ENCODE data around the gene MMP28.

The MMP28 gene

DNA sequence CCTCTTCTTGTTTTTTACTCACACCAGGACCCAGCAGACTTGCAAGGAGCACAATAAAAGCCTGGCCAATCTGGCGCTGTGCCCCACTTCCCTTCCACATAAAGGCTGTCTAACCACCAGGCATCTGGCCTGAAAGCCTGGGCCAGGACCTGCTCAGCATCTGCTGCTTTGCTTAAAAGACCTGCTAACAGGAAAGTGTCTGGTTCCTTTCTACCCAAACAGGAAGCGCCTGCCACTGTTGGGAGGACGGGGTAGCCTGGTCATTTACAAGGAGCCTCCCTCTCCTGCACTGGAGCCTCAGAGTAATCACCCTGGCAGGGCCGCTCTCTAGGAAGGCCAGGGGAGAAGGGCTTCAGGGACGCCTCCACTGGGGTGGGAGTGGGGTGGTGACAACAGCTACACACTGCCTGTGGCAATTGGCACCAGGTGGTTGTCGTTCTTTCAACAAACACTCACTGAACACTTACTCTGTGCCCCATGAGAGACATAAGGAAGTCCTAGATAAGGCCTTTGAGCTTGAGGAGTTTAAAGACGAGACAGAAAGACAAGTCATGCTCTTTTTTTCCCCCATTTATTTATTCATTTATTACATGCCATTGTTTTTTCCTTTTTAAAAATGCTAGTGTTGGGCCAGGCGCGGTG is 6.3 kb upstream of the MMP28 start:
- DNase-seq (ENCODE audit: low read depth in 1 of 2, low spot score in 1 of 2), result no peak

DNA sequence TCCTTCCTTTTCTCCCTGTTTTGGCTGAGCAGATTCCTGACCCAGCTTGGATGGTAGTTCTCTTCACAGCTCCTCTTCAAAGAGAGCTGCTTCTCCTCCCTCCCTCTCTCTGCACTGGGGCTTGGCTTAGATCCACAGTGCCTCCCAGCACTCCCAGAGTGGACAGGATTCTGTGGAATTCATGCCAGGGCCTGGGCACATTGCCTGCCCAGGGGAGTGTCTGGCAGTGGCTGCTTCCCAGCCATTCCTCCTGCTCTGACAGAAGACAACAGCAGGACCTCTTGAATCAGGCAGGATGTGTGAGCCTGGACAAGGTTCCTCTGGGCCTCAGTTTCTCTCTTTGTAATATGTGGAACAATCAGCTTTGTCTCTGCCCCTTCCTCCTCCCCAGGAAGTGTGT is 4.5 kb upstream of the MMP28 start:
- DNase-seq (ENCODE audit: low read depth in 1 of 2, low spot score in 1 of 2), result no peak

DNA sequence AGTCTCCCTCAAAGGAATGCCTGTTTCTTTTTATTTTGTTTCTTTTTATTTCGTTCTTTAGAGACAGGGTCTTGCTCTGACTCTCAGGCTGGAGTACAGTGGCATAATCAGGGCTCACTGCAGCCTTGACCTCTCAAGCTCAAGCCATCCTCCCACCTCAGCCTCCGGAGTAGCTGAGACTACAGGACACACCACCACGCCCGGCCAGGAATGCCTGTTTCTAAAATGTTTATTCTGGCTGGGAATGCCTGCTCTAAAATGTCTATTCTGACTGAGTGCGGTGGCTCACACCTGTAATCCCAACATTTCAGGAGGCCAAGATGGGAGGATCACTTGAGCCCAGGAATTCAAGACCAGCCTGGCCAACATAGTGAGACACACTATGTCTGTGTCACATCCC is 2.5 kb upstream of the MMP28 start:
- DNase-seq (ENCODE audit: low read depth in 1 of 2, low spot score in 1 of 2), result no peak

DNA sequence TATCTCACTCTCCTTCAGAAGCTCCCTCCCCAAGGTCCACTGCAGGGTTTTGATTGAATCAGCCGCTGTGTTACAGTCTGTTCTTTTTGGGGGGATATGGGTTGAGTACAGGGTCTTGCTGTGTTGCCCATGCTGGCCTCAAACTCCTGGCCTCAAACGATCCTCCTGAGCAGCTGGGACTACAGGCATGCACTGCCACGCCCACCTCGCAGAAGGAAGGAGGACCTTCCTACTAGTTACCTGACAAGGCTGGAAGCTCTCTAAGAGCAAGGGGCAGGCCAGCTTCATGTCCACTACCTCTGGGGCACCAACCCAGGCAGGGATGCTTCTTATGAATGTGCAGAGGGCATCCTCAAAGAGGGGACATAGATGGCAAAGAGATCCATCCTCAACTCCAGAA is 1.9 kb upstream of the MMP28 start:
- DNase-seq (ENCODE audit: low read depth in 1 of 2, low spot score in 1 of 2), result no peak

DNA sequence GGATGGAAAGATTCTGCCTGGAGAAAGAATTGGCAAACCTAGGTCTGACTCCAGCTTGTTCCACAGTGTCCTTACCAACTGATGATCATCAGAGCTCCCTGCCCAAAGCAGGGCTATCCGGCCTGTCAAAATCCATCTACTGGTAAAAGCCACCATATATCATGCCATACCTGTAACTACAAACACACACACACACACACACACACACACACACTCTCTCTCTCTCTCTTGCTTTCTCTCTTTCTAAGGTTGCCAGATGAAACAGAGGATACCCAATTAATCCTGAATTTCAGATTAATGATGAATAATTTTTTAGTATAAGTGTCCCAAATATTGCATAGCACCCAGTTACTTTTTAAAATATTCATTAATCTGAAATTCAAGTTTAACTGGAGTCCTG is 1.5 kb upstream of the MMP28 start:
- no peak for DNase-seq (ENCODE audit: low read depth in 1 of 2, low spot score in 1 of 2)

DNA sequence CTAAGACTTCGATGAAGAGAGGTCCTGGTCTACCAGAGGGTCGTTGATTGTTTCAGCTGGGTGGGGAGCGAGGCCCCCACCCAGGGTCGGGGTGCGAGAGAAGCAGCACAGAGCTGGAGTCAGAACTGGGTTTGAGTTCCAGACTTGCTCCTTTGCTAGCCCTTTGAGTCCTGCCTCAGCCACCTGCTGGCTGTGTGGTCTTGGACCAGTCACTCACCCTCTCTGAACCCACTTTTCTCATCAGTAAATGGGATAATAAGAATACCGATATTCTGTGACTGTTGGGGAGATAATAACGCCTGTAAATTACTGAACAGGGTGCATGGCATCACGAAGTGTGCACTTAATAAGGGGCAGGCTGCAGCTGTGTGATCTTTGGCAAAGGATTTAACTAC is 427 bp upstream of the MMP28 start:
- no peak for DNase-seq (ENCODE audit: low read depth in 1 of 2, low spot score in 1 of 2)

DNA sequence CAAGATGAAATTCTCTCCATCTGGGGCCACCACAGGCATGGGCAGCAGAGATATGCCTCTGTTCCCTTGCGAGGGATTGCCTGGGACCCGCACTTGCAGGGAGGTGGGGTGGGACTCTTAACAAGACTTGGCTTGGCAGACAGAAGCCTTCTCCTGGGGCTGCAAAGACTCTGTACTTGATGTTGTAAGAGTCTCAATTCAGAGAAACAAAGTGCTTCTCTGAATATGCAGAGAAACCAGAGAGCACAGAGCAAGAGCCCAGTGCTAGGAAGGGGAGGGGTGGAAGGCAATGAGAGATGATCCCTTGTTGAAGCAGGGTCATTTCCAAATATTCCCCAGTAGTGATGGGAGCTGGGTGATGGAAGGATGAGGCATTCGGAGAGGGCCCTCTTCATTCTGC is 2.2 kb downstream of the MMP28 start:
- DNase-seq (ENCODE audit: low read depth in 1 of 2, low spot score in 1 of 2), result no peak

DNA sequence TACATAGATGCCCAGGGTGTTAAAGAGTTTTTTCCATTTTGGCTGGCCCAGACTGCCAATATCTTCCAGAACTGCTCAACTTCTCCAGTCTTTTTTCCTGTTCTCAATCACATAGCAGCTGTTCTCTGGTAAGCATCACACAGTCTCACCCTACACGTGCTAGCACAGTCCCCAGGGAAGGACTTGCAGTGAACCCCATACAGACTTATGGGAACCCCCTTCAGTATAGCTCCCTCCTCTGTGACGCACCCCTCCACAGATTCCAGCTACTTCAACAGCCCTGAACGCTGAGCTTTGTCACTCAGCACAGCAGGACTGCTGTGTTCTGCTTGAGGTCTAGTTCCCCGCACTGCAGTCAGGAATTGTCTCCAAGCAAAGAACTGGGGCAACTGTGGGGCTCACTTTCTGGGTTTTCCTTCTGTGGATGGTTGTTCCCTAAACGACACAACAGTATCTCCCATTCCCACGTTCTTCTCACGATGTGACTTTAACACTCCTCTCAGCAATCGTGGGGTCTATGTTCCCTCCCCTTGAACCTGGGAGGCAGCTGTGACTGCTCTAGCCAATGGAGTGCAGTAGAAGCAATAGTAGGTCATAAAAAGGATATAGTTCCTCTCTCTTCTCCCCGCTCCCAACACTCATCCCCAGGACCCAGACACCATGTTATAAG is 3.6 kb downstream of the MMP28 start:
- no peak for DNase-seq (ENCODE audit: low read depth in 1 of 2, low spot score in 1 of 2)

DNA sequence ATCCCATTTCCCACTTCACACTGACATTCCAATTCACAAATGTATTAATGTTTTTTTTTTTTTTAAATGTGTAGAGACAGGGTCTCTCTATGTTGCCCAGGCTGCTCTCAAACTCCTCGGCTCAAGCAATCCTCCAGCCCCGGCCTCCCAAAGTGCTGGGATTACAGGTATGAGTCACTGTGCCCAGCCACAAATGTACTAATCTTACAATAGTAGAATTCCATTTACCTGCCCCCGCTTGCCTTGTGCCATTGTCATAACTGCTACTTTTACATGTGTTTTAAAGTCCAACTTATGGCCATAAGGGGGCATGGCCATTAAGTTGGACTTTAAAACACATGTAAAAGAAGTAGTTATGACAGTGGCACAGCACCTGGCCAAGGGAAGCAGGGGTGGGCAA is 4.6 kb downstream of the MMP28 start:
- DNase-seq (ENCODE audit: low read depth in 1 of 2, low spot score in 1 of 2), result no peak

DNA sequence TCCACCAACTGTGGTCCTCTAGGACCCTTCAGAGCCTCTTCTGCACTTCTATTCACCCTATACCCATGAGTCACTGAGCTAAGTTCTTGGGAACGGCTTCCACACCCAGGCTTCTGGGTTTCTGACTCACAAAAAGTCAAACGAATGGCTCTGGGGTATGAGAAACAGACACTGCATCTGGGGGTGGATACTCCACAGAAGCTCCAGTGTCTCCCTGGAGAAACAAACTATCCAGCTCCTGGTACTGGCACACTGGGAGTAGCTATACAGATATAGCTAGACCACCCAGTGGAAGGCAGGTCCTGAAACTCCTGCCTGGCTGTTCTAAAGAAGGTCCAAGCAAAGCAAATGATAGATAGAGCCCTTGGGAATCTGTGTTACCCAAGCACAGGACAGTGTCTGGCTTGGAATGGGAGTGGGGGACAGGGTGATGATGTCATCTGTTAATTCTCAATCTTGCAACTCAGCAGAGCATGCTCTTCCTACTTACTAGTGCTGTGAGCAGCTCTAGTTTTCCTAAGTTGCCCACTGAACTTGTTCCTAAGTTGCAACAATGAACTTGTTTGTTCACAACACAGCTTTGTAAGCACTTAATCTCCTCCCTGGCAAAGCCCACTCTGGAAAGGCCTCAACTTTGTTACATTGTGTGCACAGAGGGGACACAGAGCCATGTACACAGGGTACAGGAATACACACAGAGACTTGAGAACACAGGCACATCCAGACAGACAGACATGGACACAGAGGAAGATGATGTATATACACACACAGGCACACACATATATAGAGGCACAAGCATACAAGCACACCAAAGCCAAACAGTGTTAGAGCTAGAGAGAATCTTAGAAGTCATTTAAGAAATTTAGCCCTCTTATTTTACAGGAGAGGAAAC is 6.7 kb downstream of the MMP28 start:
- DNase-seq (ENCODE audit: low read depth in 1 of 2, low spot score in 1 of 2), result no peak

DNA sequence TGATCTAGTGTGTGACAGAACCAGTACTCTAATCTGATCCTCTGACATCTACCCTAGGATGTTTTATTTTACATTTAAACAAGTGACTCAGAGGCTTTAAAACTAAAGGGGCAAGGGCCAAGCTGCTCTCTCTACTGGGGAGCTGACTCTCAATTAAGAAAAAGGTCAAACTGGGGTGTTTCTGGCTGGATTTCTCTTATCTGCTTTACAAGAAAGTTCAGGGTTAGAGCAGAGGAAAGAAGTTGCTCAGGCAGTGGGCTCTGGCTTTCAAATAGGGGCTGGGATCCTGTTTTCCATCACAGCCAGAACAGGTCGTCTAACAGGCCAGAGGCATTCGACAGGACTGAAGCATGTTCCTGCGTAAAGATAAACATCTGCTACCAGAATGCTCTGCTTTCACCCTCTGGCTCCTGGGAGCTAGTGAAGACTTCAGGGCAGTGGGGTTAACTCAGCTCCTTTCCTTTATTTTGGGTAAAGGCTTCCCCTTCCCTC is 8.5 kb downstream of the MMP28 start:
- no peak for DNase-seq (ENCODE audit: low read depth in 1 of 2, low spot score in 1 of 2)

DNA sequence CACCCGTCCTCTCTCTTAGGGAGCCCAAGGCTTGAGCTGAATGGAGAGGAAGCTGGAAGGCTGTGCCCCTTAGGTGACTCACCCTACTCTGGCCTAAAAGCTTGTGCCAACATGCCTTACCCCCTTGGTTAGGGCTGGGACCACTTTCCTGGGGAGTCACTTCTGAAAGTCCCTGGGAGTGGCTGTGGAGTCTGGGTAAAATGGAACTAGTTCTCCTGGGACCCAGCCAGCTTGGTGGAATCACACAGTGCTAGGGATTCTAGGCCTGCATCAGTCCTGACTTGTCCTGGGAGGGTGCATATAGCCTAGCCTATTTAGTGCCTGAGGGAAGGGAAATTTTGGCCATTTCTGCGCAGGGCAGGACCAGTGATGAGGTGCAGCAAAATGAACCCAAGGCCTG is 10.5 kb downstream of the MMP28 start:
- DNase-seq (ENCODE audit: low read depth in 1 of 2, low spot score in 1 of 2), result no peak

DNA sequence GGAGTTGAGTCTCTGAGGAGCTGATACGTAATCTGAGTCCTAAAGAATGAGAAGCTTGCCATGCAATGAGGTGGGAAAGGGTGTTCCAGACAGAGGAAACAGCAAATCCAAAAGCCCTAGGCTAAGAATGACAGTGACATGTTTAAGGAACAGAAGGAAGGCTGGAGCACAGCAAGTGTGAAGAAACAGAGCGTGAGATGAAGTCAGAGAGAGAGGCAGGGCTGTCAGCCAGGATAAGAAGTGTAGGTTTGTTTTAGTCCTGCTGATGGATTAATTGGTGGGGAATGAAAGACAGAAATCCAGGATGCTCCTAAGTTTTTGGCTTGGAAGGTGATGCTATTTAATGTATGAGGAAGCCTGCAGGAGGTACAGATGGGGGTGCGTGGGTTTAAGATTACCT is 14.5 kb downstream of the MMP28 start:
- no peak for DNase-seq (ENCODE audit: low read depth in 1 of 2, low spot score in 1 of 2)

DNA sequence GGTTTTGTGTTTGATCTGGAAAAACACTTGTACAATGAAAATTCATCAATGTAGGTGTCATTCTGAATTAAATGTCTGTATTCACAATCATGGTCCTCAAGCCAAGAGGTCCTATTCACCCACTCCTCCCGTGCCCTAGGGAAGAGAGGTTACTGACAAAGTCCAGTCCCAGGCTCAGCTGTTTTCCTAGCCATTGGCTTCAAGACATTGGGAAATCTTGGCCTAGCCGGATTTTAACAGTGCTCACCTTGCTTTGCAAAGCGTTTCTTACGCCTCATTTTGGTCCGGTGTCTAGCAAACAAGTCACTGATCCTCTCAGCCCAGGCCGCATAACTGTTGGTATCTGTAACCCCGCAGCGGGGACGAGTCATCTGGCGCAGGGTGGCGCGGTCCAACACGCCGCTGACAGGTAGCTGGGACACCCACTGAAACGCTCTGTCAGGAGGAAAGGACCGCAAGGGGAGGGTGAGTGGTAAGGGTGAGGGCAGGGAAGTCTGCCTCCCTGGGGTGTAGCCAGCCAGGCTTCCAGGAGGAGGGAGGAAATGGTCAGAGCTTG is 16.7 kb downstream of the MMP28 start:
- DNase-seq (ENCODE audit: low read depth in 1 of 2, low spot score in 1 of 2), result no peak

DNA sequence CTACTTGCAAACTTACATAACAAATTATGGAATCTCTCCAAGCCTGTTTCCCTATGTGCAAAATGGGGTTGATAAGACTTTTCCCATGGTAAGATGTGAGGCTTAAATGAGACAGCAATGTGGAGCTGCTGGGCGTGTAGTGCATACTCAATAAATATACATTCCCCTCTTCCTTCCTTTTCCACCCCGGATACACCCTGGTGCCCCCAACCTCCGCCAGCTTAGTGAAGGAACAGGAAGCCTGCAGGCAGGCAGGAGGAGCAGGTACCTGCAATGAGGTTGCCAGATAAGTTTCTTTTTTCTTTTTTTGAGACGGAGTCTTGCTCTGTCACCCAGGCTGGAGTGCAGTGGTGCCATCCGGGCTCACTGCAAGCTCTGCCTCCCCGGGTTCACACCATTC is 19.9 kb downstream of the MMP28 start:
- no peak for DNase-seq (ENCODE audit: low read depth in 1 of 2, low spot score in 1 of 2)

DNA sequence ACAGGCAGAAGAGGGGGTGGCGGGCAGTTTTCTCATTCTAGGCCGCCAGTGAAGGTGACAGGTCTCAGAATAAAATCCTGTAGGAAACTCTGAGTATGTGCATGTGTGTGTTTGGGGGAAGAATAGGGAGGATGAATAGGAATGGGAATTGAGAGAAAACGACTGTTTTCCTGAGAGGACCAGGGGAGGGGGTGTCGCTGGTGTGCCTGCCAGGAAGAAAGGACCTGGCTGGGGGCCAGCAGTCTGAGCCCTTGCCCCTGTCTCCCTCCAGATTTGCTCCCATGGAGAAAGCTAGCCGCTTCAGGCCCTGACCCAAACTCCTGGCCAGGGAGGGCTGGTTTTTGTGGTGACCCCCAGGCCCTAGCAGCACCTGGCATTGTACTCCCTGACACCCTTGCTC is 20.4 kb downstream of the MMP28 start:
- DNase-seq (ENCODE audit: low read depth in 1 of 2, low spot score in 1 of 2), result no peak

DNA sequence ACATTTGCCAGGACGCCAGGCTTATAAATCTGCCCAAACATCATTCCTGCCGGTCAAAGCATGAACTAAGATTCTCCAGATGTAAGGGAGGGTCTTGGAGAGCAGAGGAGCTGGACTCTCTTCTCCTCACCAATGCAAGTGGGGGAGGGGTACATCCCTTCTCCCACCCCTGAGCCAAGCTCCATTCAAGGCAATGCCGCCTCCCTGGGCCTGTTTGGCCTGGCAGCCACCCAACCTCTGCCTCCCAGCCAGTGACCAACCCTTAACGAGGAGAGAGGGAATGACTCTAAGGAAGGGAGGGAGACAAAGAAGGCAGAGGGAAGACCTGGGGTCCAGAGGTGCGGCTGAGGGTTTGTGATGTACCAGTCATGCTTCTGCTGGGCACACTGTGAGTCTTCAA is 20.9 kb downstream of the MMP28 start:
- DNase-seq (ENCODE audit: low read depth in 1 of 2, low spot score in 1 of 2), result no peak

DNA sequence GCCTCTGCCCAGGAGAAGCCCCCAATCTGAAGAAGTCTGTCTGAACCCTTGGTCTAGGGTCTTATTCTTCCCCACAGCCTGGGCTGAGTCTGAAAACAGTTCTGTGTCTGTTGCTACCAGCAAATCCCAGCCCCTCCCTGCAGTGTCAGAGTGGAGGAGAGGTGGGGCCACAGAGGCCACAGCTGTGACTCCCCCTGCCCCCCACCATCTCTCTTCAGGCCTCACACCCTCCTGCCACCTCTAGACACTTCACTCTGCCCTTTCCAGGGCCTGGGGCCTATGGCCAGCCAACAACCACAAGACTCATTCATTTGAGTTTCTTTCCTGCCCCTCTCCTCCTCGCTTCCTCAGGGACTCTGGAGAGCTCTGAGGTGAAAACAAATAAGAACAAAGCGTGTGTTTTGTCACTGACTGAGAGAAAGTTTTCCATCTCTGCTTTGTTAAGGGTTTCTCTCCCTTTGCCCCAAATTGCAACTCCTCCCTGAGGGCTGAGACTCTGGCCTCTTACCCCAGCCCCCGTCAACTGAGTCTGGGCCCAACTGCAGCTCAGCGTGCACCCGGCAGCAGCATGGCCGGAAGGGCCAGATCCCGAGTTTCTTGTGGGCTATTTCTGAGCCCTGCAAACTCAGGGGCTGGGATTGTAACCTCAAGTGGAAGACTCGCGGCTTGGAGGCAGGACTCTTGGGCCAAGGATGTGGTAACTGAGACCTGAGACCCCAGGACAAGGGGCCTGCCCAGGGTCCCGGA is 21.6 kb downstream of the MMP28 start:
- no peak for DNase-seq (ENCODE audit: low read depth in 1 of 2, low spot score in 1 of 2)

DNA sequence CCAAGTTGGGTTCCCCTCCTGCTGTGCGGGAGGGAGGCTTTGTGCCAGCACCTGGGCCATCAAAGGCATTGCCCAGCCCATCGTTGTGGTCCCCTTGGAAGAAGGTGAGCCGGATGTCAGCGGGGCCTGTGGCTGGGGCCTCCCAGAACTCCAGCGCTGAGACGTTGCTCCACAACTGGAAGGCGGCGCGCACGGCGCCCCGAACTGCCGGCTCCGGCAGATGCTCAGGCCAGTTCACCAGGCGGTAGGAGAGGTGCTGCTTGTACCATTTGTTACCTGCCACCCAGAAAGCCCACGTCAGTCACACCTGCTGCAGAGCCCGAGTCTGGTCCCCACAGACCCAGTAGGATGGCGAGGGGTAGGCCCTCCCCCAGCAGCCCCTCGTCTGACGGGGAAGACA is 22.3 kb downstream of the MMP28 start:
- no peak for DNase-seq (ENCODE audit: low read depth in 1 of 2, low spot score in 1 of 2)

DNA sequence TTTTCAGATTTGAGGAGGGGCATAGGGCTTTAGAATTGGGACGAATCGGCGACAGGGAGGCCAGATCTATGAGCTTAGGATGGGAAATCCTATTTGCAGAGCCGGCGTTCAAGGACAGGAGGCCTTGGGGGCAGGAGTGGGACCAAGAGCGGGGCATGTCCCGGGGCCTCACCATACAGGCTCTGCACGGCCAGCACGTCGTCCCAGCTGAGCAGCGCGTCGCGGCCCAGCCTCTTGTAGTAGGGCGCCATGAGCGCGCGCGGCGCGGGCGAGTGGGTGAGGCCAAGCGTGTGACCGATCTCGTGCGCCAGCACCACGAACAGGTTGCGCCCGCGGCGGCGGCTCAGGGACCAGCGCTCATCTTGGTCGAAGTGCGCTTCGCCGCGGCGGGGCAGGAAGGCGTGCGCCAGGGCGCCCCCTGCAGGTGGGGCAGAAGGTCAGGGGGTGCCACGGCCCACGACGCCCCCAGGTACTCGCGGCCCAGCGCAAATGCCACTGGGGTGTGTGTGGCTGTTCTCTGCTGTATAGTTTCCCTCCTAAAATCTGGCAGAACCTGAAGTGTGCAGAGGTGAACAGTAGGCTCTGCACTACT is 25.4 kb downstream of the MMP28 start:
- DNase-seq (ENCODE audit: low read depth in 1 of 2, low spot score in 1 of 2), result no peak

DNA sequence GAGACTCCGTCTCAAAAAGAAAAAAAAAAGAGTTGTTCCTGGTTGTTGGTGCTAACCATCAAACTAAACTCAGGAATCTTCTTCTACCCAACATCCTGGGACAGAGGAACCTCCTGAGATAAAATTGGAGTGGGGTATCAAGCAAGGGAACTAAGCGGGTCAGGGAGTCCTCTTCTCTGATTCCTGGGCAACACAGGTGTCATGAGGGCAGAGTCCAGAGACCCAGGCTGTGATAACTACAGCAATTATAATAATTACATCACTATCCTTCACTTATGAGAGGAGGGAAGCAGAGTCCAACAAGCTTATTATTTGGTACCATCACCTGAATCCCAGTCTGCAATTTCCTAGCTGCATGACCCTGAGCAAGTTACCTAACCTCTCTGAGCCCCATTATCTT is 26.6 kb downstream of the MMP28 start:
- DNase-seq (ENCODE audit: low read depth in 1 of 2, low spot score in 1 of 2), result no peak

All from activated T-helper 1 cell treated with anti-CD3 and anti-CD28 coated beads, Interleukin-2, amount 50 U/mL, for 16 hours (primary cell).